CD4-positive, alpha-beta T cell (primary cell): ENCODE data around the gene GADD45B. TPM values are rescaled to one million over a fixed set of nuclear protein-coding genes. Genes with fewer than 3 reads are reported as not detected.
A peak's percentile ranks its signal among the peaks of the same experiment; 100 is the strongest.
"Not testable (repeated sequence)": the region's sequence is repeated elsewhere in the genome, so short reads cannot be mapped to it uniquely, and the experiment has no call there.

Experiments used
- ATAC-seq: fragments of 200-7000 bp; cut with Tn5 transposase; one replicate; pipeline ENCODE4 v1.10.0; 2022; ENCODE audit warnings: mild to moderate bottlenecking; ENCODE audit not compliant: poor library complexity
- CTCF ChIA-PET: fragments of 350-600 bp; sonication (Branson Sonifier 250); formaldehyde crosslinking; loops from one replicate; lab custom pipeline; 2021; ENCODE audit warnings: antibody characterized with exemption, inconsistent platforms; lab: Charles Lee
- POLR2A ChIA-PET: fragments of 350-600 bp; sonication (Branson Sonifier 250); formaldehyde crosslinking; loops from one replicate; lab custom pipeline; 2021; ENCODE audit warnings: antibody characterized with exemption, inconsistent platforms; lab: Charles Lee
- DNase-seq, 14 experiments: peaks; one replicate each; pipeline ENCODE4 v3.0.0-alpha.2; 2013 to 2020; ENCODE audit warnings: mixed read lengths in 2 of 14
- H3K27ac ChIP-seq, 2 donors: one replicate each; pipeline versions ENCODE4 v1.5.1 to v1.7.0; 2013; ENCODE audit warnings: low read length in 2 of 2, low read depth in 1 of 2, mild to moderate bottlenecking in 1 of 2
- H3K27me3 ChIP-seq, 2 experiments: 1 replicate in 1 of 2; 2 replicates in 1 of 2; pipeline versions ENCODE4 v1.6.1 to v1.7.0; 2013; ENCODE audit warnings: low read length in 2 of 2, control low read depth in 1 of 2, mild to moderate bottlenecking in 1 of 2, moderate library complexity in 1 of 2; ENCODE audit not compliant: insufficient read depth in 2 of 2, control insufficient read depth in 1 of 2
- H3K36me3 ChIP-seq: one replicate; pipeline ENCODE4 v1.6.1; 2013; ENCODE audit warnings: low read length, control low read depth; ENCODE audit not compliant: insufficient read depth
- H3K4me1 ChIP-seq: one replicate; pipeline ENCODE4 v1.6.1; 2013; ENCODE audit warnings: low read length, control low read depth; ENCODE audit not compliant: insufficient read depth
- H3K4me3 ChIP-seq: one replicate; pipeline ENCODE4 v1.5.1; 2013; ENCODE audit warnings: mild to moderate bottlenecking, low read length, moderate library complexity
- H3K9me3 ChIP-seq, 2 experiments: 1 replicate in 1 of 2; 2 replicates in 1 of 2; pipeline versions ENCODE4 v1.6.1 to v1.7.0; 2013; ENCODE audit warnings: low read length in 2 of 2, mild to moderate bottlenecking in 2 of 2, control low read depth in 1 of 2, moderate library complexity in 1 of 2; ENCODE audit not compliant: control insufficient read depth in 1 of 2, insufficient read depth in 1 of 2
- H3K27ac Mint-ChIP-seq: one replicate; pipeline ENCODE4 v1.8.0; 2020; ENCODE audit warnings: mixed read lengths
- H3K27me3 Mint-ChIP-seq: one replicate; pipeline ENCODE4 v1.8.0; 2021; ENCODE audit warnings: mixed read lengths
- H3K36me3 Mint-ChIP-seq: one replicate; pipeline ENCODE4 v1.8.0; 2021; ENCODE audit warnings: low read depth, mixed read lengths
- H3K4me1 Mint-ChIP-seq: one replicate; pipeline ENCODE4 v1.8.0; 2021; ENCODE audit warnings: low read depth, mixed read lengths
- H3K4me3 Mint-ChIP-seq: one replicate; pipeline ENCODE4 v1.8.0; 2020; ENCODE audit warnings: mild to moderate bottlenecking, mixed read lengths
- H3K9me3 Mint-ChIP-seq: one replicate; pipeline ENCODE4 v1.8.0; 2020; ENCODE audit warnings: mixed read lengths
- intact Hi-C, 2 experiments: fragments of 100-400 bp; cut with DNase I in 1 of 2; cut with micrococcal nuclease in 1 of 2; formaldehyde crosslinking; loops; one replicate each; pipeline versions ENCODE4 v1.15.1 to v1.9.0; 2023 to 2025; cut with DNase I, micrococcal nuclease
- total RNA-seq, 174 experiments: library from RNA in 2 of 174; stranded (reverse) in 2 of 174; gene quantifications; one replicate each; pipeline ENCODE4 v1.2.3 and lab custom pipeline; 2021 to 2026
- TF ChIP-seq, protein P1 (sequence below): fragments of 200-600 bp; IDR thresholded peaks from one replicate; pipeline ENCODE4 v1.8.0; 2022; ENCODE audit warnings: antibody characterized with exemption, mild to moderate bottlenecking

GADD45B gene
- total RNA-seq, 2 experiments from 2014 or later = 284 to 285 TPM

DNA sequence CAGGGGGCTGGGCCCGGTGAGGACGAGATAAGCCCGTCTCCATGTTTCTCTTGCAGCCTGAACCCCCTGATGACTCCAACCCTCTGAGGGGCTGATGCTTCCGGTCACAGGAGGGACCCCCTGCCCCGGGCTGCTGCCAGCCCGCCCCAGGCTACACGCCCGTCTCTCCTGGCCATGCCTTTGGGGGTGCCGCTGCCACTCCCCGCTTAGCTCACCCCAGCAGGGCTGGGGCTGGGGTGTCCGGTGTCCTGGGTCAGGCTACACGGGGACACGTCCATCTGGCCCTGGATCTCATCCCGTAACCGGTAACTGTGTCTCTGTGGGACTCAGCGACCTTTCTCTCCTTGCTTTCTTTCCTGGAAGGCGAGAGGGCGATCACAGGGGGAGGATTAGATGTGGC lies 40.8 kb downstream of the GADD45B start:
- no peaks in the 10 kb centered on the region for H3K27me3 ChIP-seq
- intact Hi-C loops = no loop called here
- Mint-ChIP-seq H3K27ac (no peak overlapping the region), H3K27me3 (no peaks in the 10 kb centered on the region), H3K36me3 (no peaks in the 10 kb centered on the region), H3K4me1 (no peaks in the 10 kb centered on the region), H3K4me3 (no peak overlapping the region), H3K9me3 (no peaks in the 10 kb centered on the region)
- TF ChIP-seq, protein P1, sequence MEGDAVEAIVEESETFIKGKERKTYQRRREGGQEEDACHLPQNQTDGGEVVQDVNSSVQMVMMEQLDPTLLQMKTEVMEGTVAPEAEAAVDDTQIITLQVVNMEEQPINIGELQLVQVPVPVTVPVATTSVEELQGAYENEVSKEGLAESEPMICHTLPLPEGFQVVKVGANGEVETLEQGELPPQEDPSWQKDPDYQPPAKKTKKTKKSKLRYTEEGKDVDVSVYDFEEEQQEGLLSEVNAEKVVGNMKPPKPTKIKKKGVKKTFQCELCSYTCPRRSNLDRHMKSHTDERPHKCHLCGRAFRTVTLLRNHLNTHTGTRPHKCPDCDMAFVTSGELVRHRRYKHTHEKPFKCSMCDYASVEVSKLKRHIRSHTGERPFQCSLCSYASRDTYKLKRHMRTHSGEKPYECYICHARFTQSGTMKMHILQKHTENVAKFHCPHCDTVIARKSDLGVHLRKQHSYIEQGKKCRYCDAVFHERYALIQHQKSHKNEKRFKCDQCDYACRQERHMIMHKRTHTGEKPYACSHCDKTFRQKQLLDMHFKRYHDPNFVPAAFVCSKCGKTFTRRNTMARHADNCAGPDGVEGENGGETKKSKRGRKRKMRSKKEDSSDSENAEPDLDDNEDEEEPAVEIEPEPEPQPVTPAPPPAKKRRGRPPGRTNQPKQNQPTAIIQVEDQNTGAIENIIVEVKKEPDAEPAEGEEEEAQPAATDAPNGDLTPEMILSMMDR = no peak
- DNase-seq = no peak
- ChIA-PET CTCF (no interaction called here), POLR2A (no interaction called here)
- H3K36me3 ChIP-seq = no peaks in the 10 kb centered on the region
- no peak overlapping the region for H3K27ac ChIP-seq
- no peaks in the 10 kb centered on the region for H3K9me3 ChIP-seq
- no peak overlapping the region for H3K4me3 ChIP-seq
- H3K4me1 ChIP-seq = peaks cover 8% of the 10 kb centered on the region
- no peak for ATAC-seq

DNA sequence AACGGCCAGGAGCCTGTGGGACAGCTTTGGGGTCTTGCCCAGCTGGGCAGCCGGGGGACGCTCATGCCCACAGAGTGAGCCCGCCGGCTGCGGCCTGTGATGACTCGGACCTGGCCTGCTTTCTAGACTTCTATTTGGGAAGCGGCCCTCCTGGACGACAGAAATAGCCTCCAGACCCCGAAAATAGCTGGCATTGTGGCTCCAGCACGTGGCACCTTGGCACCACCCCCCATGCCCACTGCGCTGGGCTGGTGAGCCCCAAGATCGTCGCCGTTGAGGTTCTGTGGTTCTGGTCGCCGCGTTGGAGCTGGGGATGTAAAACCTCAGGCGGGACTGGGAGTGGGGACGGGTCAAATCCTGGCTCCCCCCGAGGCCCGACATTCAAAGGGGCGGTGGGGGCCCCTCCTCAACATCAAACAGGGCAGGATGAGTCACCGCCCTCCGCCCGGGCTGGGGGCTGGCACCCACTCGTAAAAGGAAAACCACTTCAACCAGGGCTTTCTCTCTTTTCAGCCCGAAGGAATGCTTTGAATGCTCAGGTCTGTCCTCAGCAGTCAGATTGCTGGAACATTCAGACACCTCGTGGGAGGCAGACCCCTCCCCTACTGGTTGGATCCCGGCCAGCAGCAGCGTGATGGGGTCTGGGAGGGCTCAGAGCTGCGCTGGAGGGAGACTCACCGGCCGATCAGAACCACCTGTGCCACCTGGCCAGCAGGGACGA lies 42.1 kb downstream of the GADD45B start:
- Histone ChIP-seq H3K36me3 (no peaks in the 10 kb centered on the region), H3K4me1 (peaks cover 8% of the 10 kb centered on the region), H3K9me3 (no peaks in the 10 kb centered on the region), H3K4me3 (no peak overlapping the region), H3K27me3 (no peaks in the 10 kb centered on the region), H3K27ac (no peak overlapping the region)
- DNase-seq = peak in 4 of 14 experiments; percentile 6 to 58 (median 35)
- intact Hi-C loops = no loop called here
- TF ChIP-seq, protein P1 = no peak
- POLR2A ChIA-PET = interaction anchor here (1.3 kb wide), 1 partner anchor 42 kb away, joined by 4 read pairs; the partner anchor contains the start of gene GADD45B
- Mint-ChIP-seq H3K4me3 (no peak overlapping the region), H3K36me3 (no peaks in the 10 kb centered on the region), H3K9me3 (no peaks in the 10 kb centered on the region), H3K27ac (no peak overlapping the region), H3K27me3 (no peaks in the 10 kb centered on the region), H3K4me1 (no peaks in the 10 kb centered on the region)
- CTCF ChIA-PET = no interaction called here
- ATAC-seq = peak; percentile 32

DNA sequence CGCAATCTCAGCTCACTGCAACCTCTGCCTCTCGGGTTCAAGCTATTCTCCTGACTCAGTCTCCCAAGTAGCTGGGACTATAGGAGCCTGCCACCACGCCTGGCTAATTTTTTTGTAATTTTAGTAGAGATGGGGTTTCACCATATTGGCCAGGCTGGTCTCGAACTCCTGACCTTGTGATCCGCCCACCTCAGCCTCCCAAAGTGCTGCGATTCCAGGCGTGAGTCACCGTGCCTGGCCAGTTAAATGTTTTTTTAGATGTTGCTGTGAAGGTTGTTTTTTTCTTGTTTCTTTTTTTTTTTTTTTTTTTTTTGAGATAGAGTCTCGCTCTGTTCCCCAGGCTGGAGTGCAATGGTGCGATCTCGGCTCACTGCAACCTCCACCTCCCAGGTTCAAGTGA lies 42.9 kb downstream of the GADD45B start:
- H3K27ac ChIP-seq, H3K4me1 Mint-ChIP-seq, H3K27me3 ChIP-seq, H3K9me3 ChIP-seq, H3K4me1 ChIP-seq, DNase-seq, H3K36me3 Mint-ChIP-seq, ATAC-seq, H3K4me3 ChIP-seq, intact Hi-C loops, H3K36me3 ChIP-seq, H3K4me3 Mint-ChIP-seq, H3K27ac Mint-ChIP-seq, H3K9me3 Mint-ChIP-seq, CTCF ChIA-PET, H3K27me3 Mint-ChIP-seq: not testable (repeated sequence)
- POLR2A ChIA-PET = interaction anchor here (1.3 kb wide), 1 partner anchor 43 kb away, joined by 4 read pairs; the partner anchor contains the start of gene GADD45B

DNA sequence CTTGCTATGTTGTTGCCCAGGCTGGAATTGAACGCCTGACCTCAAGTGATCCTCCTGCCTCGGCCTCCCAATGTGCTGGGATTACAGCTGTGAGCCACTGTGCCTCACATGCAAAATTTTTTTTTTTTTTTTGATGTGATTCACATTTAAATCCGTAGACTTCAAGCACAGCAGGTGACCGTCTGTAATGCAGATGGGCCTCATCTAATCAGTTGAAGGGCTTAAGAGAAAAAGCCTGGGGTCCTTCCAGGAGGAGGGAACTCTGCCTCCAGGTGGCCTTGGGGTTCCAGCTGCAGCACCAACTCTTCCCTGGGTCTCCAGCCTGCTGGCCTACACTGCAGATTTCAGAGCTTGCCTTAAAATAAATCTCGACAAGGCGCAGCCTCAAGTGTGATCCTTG lies 43.6 kb downstream of the GADD45B start:
- POLR2A ChIA-PET = no interaction called here

More for the DNA sequence above, 43.6 kb downstream of the GADD45B start:
- H3K9me3 Mint-ChIP-seq = no peaks in the 10 kb centered on the region
- CTCF ChIA-PET = interaction anchor here (0.7 kb wide), 1 partner anchor 286 kb away, joined by 3 read pairs; no protein-coding TSS in a partner anchor
- H3K27ac Mint-ChIP-seq = no peak overlapping the region
- Histone ChIP-seq H3K4me3 (no peak overlapping the region), H3K27me3 (no peaks in the 10 kb centered on the region), H3K36me3 (no peaks in the 10 kb centered on the region), H3K27ac (no peak overlapping the region), H3K4me1 (peaks cover 8% of the 10 kb centered on the region), H3K9me3 (no peaks in the 10 kb centered on the region)
- TF ChIP-seq, protein P1 = no peak
- DNase-seq (no peak), ATAC-seq (no peak)
- no peak overlapping the region for H3K4me3 Mint-ChIP-seq
- intact Hi-C loops = no loop called here
- no peaks in the 10 kb centered on the region for H3K27me3 Mint-ChIP-seq
- no peaks in the 10 kb centered on the region for H3K36me3 Mint-ChIP-seq
- no peaks in the 10 kb centered on the region for H3K4me1 Mint-ChIP-seq
